Hepatocyte (in vitro differentiated cells): Measurements from ENCODE around the gene C22orf23.

Experiments
- EZH2 ChIP-seq: fragments of 200-600 bp; sonication (generic); IDR thresholded peaks from 2 replicates; pipeline ENCODE4 v1.6.1; 2016; ENCODE audit warnings: antibody characterized with exemption, mild to moderate bottlenecking, borderline replicate concordance
- EZH2phosphoT487 ChIP-seq: fragments of 200-600 bp; sonication (generic); IDR thresholded peaks from one replicate; pipeline ENCODE4 v1.6.1; 2018; ENCODE audit warnings: antibody characterized with exemption, mild to moderate bottlenecking, low read depth, moderate library complexity; ENCODE audit not compliant: unreplicated experiment, severe bottlenecking
- TF ChIP-seq, protein P1 (sequence below): fragments of 200-600 bp; sonication (generic); IDR thresholded peaks from 2 replicates; pipeline ENCODE4 v1.5.1; 2016; ENCODE audit warnings: antibody characterized with exemption, mild to moderate bottlenecking; ENCODE audit not compliant: poor library complexity

DNA sequence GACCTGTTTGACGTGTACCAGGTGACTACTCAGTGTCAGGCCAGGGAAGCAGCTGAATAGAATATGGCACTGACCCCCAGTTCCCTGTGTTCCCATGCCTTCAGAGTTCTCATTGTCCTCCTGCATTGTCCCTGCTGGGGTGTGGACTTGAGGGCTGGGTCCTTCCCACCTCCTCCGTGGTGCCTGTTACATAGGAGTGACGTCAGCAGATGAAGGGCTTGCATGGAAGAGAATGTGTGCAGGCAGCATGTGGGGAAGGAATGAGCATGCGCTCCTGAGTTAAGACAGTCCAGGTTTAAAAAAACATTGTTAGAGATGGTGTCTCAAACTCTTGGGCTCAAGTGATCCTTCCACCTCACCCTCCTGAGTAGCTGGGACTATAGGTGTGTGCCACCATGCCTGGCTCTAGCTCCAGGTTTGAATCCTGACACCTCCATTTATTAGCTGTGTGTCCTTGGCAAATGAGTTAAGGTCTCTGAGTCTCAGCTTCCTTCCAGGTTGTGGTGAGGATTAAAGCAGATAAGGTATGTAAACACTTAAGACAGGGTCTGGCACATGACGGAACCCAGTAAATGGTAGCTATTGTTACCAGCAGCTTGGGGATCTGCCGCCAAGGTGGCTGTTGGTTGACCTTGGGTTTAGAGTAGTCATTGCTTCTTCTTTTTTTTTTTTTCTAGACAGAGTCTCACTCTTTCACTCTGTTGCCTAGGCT is 38.5 kb upstream of the C22orf23 start:
- TF ChIP-seq, protein P1, sequence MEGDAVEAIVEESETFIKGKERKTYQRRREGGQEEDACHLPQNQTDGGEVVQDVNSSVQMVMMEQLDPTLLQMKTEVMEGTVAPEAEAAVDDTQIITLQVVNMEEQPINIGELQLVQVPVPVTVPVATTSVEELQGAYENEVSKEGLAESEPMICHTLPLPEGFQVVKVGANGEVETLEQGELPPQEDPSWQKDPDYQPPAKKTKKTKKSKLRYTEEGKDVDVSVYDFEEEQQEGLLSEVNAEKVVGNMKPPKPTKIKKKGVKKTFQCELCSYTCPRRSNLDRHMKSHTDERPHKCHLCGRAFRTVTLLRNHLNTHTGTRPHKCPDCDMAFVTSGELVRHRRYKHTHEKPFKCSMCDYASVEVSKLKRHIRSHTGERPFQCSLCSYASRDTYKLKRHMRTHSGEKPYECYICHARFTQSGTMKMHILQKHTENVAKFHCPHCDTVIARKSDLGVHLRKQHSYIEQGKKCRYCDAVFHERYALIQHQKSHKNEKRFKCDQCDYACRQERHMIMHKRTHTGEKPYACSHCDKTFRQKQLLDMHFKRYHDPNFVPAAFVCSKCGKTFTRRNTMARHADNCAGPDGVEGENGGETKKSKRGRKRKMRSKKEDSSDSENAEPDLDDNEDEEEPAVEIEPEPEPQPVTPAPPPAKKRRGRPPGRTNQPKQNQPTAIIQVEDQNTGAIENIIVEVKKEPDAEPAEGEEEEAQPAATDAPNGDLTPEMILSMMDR = no peak
- TF ChIP-seq EZH2 (no peak), EZH2phosphoT487 (no peak)
